GM19035 (cell line): Measurements from ENCODE around the gene CRACDL.
"Not testable (repeated sequence)": the region's sequence is repeated elsewhere in the genome, so short reads cannot be mapped to it uniquely, and the experiment has no call there.

Experiments
- ATAC-seq: cut with Tn5 transposase; IDR thresholded peaks from one replicate; pipeline ENCODE4 v1.9.1; 2021; ENCODE audit not compliant: unreplicated experiment

CRACDL gene

GRCh38 chr2:98759338-98759737 is 176.7 kb downstream of the CRACDL start:
- ATAC-seq: no peak

DNA sequence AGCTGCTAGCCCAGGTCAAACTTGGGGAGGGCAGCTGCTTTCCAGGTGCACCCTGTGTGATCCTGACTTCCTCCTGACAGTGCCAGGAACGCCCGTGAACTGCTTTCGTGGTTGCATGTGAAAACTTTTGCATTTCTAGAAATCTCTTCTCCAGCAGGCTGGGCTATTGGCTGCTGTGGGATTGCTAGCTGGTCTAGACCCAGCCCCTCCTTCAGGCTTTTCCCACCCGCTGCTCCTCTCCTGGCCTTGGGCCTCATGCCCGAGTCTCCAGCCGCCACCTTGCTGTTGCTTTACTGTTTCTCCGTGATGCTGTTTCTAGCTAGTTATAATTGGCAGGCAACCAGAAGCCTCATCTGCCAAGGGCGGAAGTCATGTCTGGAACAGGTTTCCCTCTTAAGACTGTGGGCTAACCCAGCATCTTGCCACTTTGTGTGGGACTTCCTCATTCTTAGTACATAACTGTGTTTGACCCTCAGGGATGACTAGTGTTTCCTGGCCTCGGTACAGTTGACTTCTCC is 178.1 kb downstream of the CRACDL start:
- peak; percentile 80 for ATAC-seq

GRCh38 chr2:98753801-98754200 is 182.2 kb downstream of the CRACDL start:
- ATAC-seq: no peak

GRCh38 chr2:98752711-98753110 is 183.3 kb downstream of the CRACDL start:
- ATAC-seq: not testable (repeated sequence)

DNA sequence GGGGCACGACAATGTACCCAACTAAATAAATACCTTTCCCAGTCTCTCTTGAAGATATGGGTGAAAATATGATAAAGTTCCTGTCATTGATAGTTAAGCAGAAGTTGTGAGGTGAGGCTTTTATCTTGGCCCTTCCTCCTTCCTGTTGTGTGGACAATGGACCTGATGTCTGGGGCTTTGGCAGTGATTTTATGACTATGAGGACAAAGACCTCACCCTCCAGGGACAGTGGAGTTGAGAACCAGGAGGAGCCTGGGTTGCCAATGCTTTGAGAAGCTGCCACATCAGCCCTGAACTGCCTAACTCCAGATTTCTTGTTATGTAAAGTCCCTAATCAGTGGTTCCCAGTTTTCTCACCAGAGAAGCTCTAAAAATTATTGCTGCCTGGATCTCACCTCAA is 184.3 kb downstream of the CRACDL start:
- ATAC-seq: no peak

DNA sequence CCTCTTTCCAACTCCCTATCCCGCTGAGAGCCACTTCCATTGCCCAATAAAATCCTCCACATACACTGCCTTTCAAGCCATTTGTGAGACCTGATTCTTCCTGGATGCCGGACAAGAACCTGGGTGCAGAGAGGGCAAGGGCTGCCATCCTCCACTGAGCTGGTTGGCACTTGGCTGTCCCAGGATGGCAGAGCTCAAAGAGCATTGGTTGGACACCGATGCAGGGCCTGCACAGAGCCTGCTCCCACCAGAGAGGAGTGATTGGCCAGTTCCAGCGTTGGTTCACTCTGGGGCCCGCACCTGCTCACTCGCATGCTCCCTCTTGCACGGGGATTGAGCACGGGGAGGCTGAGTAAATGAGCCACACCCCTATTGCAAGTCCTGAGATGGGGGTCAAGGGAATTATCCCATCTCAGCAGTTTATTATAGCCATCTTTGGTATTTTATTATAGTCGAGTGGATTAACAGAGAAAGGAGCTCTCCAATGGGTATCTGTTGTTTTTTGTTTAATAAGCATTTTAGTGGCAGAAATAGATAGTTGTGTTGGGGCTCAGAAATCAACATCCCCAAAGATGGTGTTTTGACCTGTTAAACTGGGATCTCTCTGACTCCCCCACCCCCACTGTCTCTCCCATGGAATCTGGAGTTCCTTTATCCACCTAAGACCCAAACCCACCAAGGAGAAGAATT is 185.3 kb downstream of the CRACDL start:
- no peak for ATAC-seq

DNA sequence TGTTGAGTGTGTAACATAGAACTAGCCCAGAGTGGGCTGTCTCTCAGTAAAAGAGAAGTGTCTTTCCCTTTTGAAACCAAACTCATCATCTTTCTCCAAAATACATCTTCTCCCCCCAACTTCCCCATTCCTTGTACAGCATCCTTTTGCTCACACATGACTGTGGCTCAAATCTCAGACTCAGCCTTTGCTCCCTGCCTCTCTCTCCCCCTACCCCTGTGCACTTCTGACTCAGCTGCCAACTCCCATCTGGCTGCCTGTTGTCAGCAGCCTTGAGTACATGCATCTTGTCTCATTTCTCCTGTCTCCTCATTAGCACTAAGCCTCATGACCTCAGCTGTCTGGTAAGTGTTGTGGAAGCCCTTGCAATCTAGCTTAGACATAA is 187.0 kb downstream of the CRACDL start:
- no peak for ATAC-seq

DNA sequence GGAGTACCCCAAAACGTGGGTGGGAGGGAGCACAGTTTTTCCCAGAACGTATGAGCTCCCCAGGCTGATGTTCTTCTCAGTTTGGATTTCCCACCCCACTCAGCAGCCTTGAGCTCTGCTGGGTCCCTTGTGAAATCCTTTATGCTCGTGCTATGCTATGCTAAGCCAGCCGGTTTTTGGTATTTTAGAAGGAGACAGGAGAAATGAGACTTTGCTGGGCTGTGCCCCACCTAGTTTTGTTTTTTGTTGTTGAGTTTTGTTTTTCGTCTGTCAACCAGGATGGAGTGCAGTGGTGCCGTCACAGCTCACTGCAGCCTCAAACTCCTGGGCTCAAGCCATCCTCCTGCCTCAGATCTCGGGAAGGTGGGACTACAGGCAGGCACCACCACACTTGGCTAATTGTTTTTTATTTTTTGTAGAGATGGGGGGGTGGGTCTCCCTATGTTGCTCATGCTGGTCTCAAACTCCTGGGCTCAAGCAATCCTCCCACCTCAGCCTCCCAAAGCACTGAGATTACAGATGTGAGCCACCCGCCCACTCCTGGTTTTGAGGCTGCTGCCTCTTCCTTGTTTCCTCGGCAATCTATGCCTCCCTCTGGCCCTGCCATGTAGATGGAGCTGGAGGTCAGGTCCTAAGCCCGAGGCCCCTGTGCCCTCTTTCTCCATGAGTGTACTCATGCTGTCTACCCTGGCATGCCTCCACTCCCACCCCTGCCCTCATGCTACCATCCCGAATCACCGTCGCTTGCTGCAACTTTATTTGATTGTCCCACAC is 187.5 kb downstream of the CRACDL start:
- no peak for ATAC-seq

DNA sequence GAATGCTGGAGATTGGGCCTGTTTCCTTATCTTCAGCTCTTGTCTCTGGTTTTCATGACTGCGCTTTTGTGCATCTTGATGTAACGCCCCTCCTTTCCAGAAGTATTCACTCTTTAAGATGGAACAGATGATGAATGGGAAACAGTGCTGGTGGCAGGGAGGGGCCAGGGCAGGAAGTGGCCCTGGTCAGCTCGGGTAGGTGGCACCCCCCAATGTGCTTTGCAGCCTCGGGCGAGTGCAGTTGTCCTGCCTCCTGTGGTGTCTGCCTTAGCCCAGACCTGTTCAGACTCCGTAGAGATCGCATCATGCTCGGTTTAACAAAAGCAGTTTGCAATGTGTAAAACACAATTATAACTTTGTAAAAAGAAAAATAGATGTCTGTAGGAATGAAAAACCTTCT is 188.1 kb downstream of the CRACDL start:
- ATAC-seq: no peak

DNA sequence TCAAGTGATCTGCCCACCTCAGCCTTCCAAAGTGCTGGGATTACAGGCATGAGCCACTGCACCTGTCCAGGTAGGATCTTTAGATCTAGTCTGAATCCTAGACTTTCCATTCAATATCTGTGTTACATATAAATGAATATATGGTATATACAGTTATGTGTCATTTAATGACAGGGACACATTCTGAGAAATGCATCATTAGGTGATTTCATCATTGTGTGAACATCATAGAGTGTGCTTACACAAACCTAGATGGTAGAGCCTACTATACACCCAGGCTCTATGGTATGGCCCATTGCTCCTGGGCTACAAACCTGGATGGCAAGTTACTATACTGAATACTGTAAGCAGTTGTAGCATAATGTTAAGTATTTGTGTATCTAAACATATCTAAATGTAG is 189.6 kb downstream of the CRACDL start:
- no peak for ATAC-seq

- no peak for ATAC-seq
Observed at GRCh38 chr2:98744595-98744994, 191.4 kb downstream of the CRACDL start.
